ENCODE data around the gene TOR1AIP2.

Gene TOR1AIP2

GRCh38 chr1:179877586-179878265, at the start of gene TOR1AIP2:
Gene TOR1AIP2 (minus strand): TSS chr1:179877803. CDS start chr1:179852665, 25,138 bp downstream.
- DNase-seq, result peak; percentile 83

GRCh38 chr1:179926850-179927205, 49.2 kb upstream of the TOR1AIP2 start:
- DNase-seq, result no peak

GRCh38 chr1:179925922-179926849, 48.6 kb upstream of the TOR1AIP2 start:
- DNase-seq, result no peak

GRCh38 chr1:179925302-179925701, 47.7 kb upstream of the TOR1AIP2 start:
- DNase-seq, result no peak

GRCh38 chr1:179924268-179924667, 46.7 kb upstream of the TOR1AIP2 start:
- DNase-seq, result no peak

GRCh38 chr1:179923029-179923428, 45.4 kb upstream of the TOR1AIP2 start:
- DNase-seq, result no peak

- no peak for DNase-seq
Observed at GRCh38 chr1:179921981-179922872, 44.6 kb upstream of the TOR1AIP2 start.

- DNase-seq, result no peak
Observed at GRCh38 chr1:179921472-179921871, 43.9 kb upstream of the TOR1AIP2 start.

GRCh38 chr1:179917601-179918429, 40.2 kb upstream of the TOR1AIP2 start:
- DNase-seq, result no peak

- DNase-seq, result no peak
Observed at GRCh38 chr1:179911812-179912211, 34.2 kb upstream of the TOR1AIP2 start.

- no peak for DNase-seq
Observed at GRCh38 chr1:179910934-179911333, 33.3 kb upstream of the TOR1AIP2 start.

GRCh38 chr1:179889589-179889988, 12.0 kb upstream of the TOR1AIP2 start:
- DNase-seq, result no peak

GRCh38 chr1:179888071-179888470, 10.5 kb upstream of the TOR1AIP2 start:
- no peak for DNase-seq

- DNase-seq, result peak; percentile 51 to 60
Observed at GRCh38 chr1:179883745-179884138, 6.1 kb upstream of the TOR1AIP2 start.

- DNase-seq, result peak in 1 of 2 experiments; percentile 4
Observed at GRCh38 chr1:179883040-179883744, 5.6 kb upstream of the TOR1AIP2 start.

- DNase-seq, result peak; percentile 93 to 95
Observed at GRCh38 chr1:179882253-179883039, 4.8 kb upstream of the TOR1AIP2 start, which contains the start of gene TOR1AIP1. Gene TOR1AIP1 (plus strand): TSS chr1:179882285. CDS start chr1:179882503, 218 bp downstream.

- no peak for DNase-seq
Observed at GRCh38 chr1:179881642-179882252, 4.1 kb upstream of the TOR1AIP2 start.

GRCh38 chr1:179879797-179880196, 2.2 kb upstream of the TOR1AIP2 start:
- DNase-seq, result no peak

- no peak for DNase-seq
Observed at GRCh38 chr1:179876300-179876715, 1.3 kb downstream of the TOR1AIP2 start.

Measured in activated CD4-positive, alpha-beta T cell treated with anti-CD3 and anti-CD28 coated beads, Interleukin-2, amount 50 U/mL, for 4 hours (primary cell).